CD8-positive, alpha-beta memory T cell (primary cell): ENCODE results near the gene C16orf87. TPM values are rescaled to one million over a fixed set of nuclear protein-coding genes. Genes with fewer than 3 reads are reported as not detected.
"Not testable (repeated sequence)": the region's sequence is repeated elsewhere in the genome, so short reads cannot be mapped to it uniquely, and the experiment has no call there.

Experiments used
- CTCF ChIA-PET: fragments of 350-600 bp; sonication (Branson Sonifier 250); formaldehyde crosslinking; loops from one replicate; lab custom pipeline; 2021; ENCODE audit warnings: antibody characterized with exemption; lab: Charles Lee
- POLR2A ChIA-PET: fragments of 350-600 bp; sonication (Branson Sonifier 250); formaldehyde crosslinking; loops from one replicate; lab custom pipeline; 2021; ENCODE audit warnings: antibody characterized with exemption; lab: Charles Lee
- DNase-seq, 5 donors: peaks; one replicate each; pipeline versions ENCODE4 v3.0.0 to v3.0.0-alpha.2; 2020 to 2022; ENCODE audit warnings: mixed read lengths in 1 of 5
- H3K27ac ChIP-seq: one replicate; pipeline ENCODE4 v1.7.0; 2013; ENCODE audit warnings: low read depth, mild to moderate bottlenecking, low read length, moderate library complexity
- H3K27me3 ChIP-seq: 2 replicates; pipeline ENCODE4 v1.7.0; 2013; ENCODE audit warnings: low read length, mild to moderate bottlenecking; ENCODE audit not compliant: insufficient read depth, poor library complexity, severe bottlenecking
- H3K36me3 ChIP-seq: 2 replicates; pipeline ENCODE4 v1.7.0; 2013; ENCODE audit warnings: mild to moderate bottlenecking, low read length, moderate library complexity; ENCODE audit not compliant: insufficient read depth
- H3K4me1 ChIP-seq: 2 replicates; pipeline ENCODE4 v1.7.0; 2013; ENCODE audit warnings: mild to moderate bottlenecking, low read length, moderate library complexity; ENCODE audit not compliant: insufficient read depth
- H3K4me3 ChIP-seq: 2 replicates; pipeline ENCODE4 v1.7.0; 2013; ENCODE audit warnings: mild to moderate bottlenecking, low read length
- H3K9me3 ChIP-seq: 2 replicates; pipeline ENCODE4 v1.7.0; 2013; ENCODE audit warnings: mild to moderate bottlenecking, low read length
- H3K27ac Mint-ChIP-seq, 8 donors: one replicate each; pipeline ENCODE4 v1.8.0; 2020 to 2021; ENCODE audit warnings: mixed read lengths in 8 of 8, mild to moderate bottlenecking in 6 of 8, inconsistent platforms in 3 of 8, moderate library complexity in 3 of 8
- H3K27me3 Mint-ChIP-seq, 2 donors: one replicate each; pipeline ENCODE4 v1.8.0; 2020 to 2021; ENCODE audit warnings: mixed read lengths in 2 of 2, mild to moderate bottlenecking in 1 of 2, moderate library complexity in 1 of 2
- H3K36me3 Mint-ChIP-seq, 3 donors: one replicate each; pipeline ENCODE4 v1.8.0; 2020 to 2021; ENCODE audit warnings: mixed read lengths in 3 of 3, inconsistent platforms in 1 of 3, mild to moderate bottlenecking in 1 of 3
- H3K4me1 Mint-ChIP-seq, 3 donors: one replicate each; pipeline ENCODE4 v1.8.0; 2020 to 2021; ENCODE audit warnings: mixed read lengths in 3 of 3, inconsistent platforms in 1 of 3, mild to moderate bottlenecking in 1 of 3
- H3K4me3 Mint-ChIP-seq, 7 donors: one replicate each; pipeline ENCODE4 v1.8.0; 2020 to 2021; ENCODE audit warnings: mixed read lengths in 7 of 7, mild to moderate bottlenecking in 6 of 7, moderate library complexity in 4 of 7, inconsistent platforms in 2 of 7
- H3K9me3 Mint-ChIP-seq, 5 donors: one replicate each; pipeline ENCODE4 v1.8.0; 2020 to 2022; ENCODE audit warnings: mixed read lengths in 5 of 5, mild to moderate bottlenecking in 3 of 5, moderate library complexity in 2 of 5, inconsistent platforms in 1 of 5
- polyA plus RNA-seq: library from polyadenylated mRNA; unstranded; fragments of 300-500 nt; fragmentation: Illumina TruSeq; gene quantifications from one replicate; pipeline ENCODE4 v1.2.3, GENCODE V29; 2021
- total RNA-seq, 2 experiments: library from RNA; stranded (reverse); gene quantifications; one replicate each; pipeline ENCODE4 v1.2.3, GENCODE V29; 2021

The C16orf87 gene
- total and polyA plus RNA-seq, 3 experiments from 2014 or later = 9.1 to 22.8 (median 22.6) TPM

DNA sequence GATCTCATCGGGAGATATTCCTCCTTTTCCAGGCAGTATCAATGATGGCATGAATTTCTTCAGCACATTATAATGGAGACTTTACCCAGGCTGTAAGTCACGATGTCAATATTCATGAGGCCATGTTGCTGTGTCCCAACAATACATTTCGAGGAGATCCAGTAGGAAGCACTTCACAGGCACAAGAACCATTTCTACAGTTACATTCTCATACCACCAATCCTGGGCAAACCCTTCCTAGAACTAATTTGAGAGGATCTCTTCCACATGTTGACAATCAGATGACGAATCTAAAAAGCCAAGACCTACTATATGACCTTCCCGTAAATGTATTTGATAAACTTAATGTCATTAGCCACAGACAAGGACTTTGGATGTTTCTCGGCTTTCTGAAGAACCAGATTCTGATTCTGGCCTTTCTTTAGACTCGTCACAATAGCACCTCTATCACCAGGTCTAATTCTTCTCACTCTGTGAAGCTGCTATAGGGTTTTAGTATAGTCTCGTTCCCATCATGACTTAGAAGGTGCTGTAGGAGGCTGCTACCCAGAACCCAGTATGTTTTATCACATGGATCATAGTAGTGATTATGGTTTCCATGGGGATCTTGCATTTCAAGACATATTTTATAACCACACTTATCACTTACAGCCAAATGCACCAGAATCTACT, 40.2 kb downstream of the C16orf87 start:
- ChIA-PET POLR2A (interaction anchor here (1.2 kb wide), 1 partner anchor 41 kb away, joined by 4 read pairs; the partner anchor contains the start of gene C16orf87), CTCF (interaction anchor here (1.8 kb wide), 1 partner anchor 10 kb away, joined by 8 read pairs; no protein-coding TSS in a partner anchor)
- DNase-seq = no peak
- Histone ChIP-seq H3K9me3 (no peaks in the 10 kb centered on the region), H3K4me1 (peaks cover 4% of the 10 kb centered on the region), H3K36me3 (no peaks in the 10 kb centered on the region), H3K27me3 (no peaks in the 10 kb centered on the region), H3K4me3 (peak overlapping the region; percentile 69), H3K27ac (no peak overlapping the region)
- H3K4me1 Mint-ChIP-seq = peaks cover 17 to 25% (median 19%) of the 10 kb centered on the region in 3 donors
- H3K4me3 Mint-ChIP-seq = peak overlapping the region; percentile 55 to 91 (median 83)
- H3K36me3 Mint-ChIP-seq = peaks cover 4 to 33% (median 8%) of the 10 kb centered on the region in 3 donors
- no peaks in the 10 kb centered on the region for H3K27me3 Mint-ChIP-seq
- peaks cover 17 to 23% (median 17%) of the 10 kb centered on the region in 5 donors for H3K9me3 Mint-ChIP-seq
- peak overlapping the region in 6 of 8 donors; percentile 11 to 76 (median 55) for H3K27ac Mint-ChIP-seq

GRCh38 chr16:46789499-46790414, 41.2 kb downstream of the C16orf87 start:
- peaks cover 4% of the 10 kb centered on the region for H3K4me1 ChIP-seq
- Mint-ChIP-seq H3K27me3 (peaks cover 0 to 2% of the 10 kb centered on the region in 2 donors), H3K27ac (peak overlapping the region in 7 of 8 donors; percentile 6 to 94 (median 87)), H3K36me3 (peaks cover 1 to 25% (median 7%) of the 10 kb centered on the region in 3 donors), H3K9me3 (peaks cover 10 to 18% (median 14%) of the 10 kb centered on the region in 5 donors), H3K4me1 (peaks cover 17 to 25% (median 19%) of the 10 kb centered on the region in 3 donors), H3K4me3 (peak overlapping the region; percentile 55 to 91 (median 83))
- no peaks in the 10 kb centered on the region for H3K27me3 ChIP-seq
- DNase-seq = peak; percentile 75 to 87 (median 79)
- ChIA-PET CTCF (interaction anchor here (0.9 kb wide), 1 partner anchor 11 kb away, joined by 8 read pairs; no protein-coding TSS in a partner anchor), POLR2A (interaction anchor here (1.2 kb wide), 1 partner anchor 42 kb away, joined by 4 read pairs; the partner anchor contains the start of gene C16orf87)
- peak overlapping the region; percentile 2 for H3K27ac ChIP-seq
- no peaks in the 10 kb centered on the region for H3K9me3 ChIP-seq
- H3K36me3 ChIP-seq = no peaks in the 10 kb centered on the region
- H3K4me3 ChIP-seq = peak overlapping the region; percentile 69

DNA sequence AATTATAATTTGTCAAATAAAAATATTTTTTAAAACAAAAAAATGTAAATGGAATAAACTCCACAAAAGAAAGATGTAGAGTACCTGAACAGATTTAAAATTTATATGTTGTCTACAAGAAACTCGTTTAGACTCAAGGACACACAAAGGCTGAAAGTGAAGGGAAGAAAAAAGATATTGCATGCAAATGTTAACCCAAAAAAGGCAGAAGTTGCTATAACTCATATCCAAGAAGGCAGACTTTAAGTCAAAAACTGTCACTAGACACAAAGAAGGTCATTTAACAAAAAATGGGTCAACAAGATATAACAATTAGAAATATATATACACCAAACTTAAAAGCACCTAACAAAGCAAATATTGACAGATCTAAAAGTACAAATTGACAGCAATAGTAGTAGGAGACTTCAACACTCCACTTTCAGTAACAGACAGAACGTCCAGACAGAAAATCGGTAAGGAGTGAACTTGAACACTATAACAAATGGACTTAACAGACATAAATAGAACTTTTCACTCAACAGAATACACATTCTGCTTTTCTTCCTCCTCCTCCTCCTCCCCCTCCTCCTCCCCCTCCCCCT, 42.0 kb downstream of the C16orf87 start:
- H3K36me3 ChIP-seq = no peaks in the 10 kb centered on the region
- no peak for DNase-seq
- Mint-ChIP-seq H3K27ac (peak overlapping the region in 2 of 8 donors; percentile 88 to 89), H3K4me3 (peak overlapping the region in 5 of 7 donors; percentile 29 to 91 (median 82)), H3K9me3 (peaks cover 5 to 13% (median 8%) of the 10 kb centered on the region in 5 donors), H3K4me1 (peaks cover 17 to 25% (median 19%) of the 10 kb centered on the region in 3 donors), H3K27me3 (peaks cover 0 to 3% of the 10 kb centered on the region in 2 donors), H3K36me3 (peaks cover 1 to 19% (median 3%) of the 10 kb centered on the region in 3 donors)
- H3K4me3 ChIP-seq = no peak overlapping the region
- H3K4me1 ChIP-seq = peaks cover 4% of the 10 kb centered on the region
- POLR2A ChIA-PET = no interaction called here
- no peaks in the 10 kb centered on the region for H3K27me3 ChIP-seq
- CTCF ChIA-PET = no interaction called here
- no peaks in the 10 kb centered on the region for H3K9me3 ChIP-seq
- no peak overlapping the region for H3K27ac ChIP-seq

DNA sequence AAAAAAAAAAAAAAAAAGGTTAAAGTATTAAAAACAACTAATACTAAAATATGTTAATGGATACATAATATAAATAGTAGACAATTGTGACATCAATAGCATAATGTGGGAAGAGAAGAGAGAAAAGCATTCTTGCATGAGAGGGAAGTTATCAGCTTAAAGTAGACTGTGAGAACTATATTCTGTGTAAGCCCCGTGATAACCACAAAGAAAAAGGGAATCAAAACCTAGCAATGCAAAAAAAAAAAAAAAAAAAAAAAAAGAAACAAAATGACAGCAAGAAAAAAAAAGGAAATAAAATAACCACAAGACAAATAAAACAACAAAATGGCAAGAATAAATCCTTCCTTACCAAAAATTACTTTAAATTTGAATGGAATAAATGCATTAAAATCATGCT, 43.1 kb downstream of the C16orf87 start:
- Histone ChIP-seq H3K27me3 (no peaks in the 10 kb centered on the region), H3K4me1 (peaks cover 4% of the 10 kb centered on the region), H3K27ac (no peak overlapping the region), H3K9me3 (no peaks in the 10 kb centered on the region), H3K4me3 (no peak overlapping the region), H3K36me3 (no peaks in the 10 kb centered on the region)
- no peak for DNase-seq
- H3K4me3 Mint-ChIP-seq = no peak overlapping the region
- peaks cover 2 to 9% (median 7%) of the 10 kb centered on the region in 5 donors for H3K9me3 Mint-ChIP-seq
- POLR2A ChIA-PET = no interaction called here
- peaks cover 0 to 3% of the 10 kb centered on the region in 2 donors for H3K27me3 Mint-ChIP-seq
- H3K36me3 Mint-ChIP-seq = peaks cover 0 to 14% (median 1%) of the 10 kb centered on the region in 3 donors
- H3K4me1 Mint-ChIP-seq = peaks cover 17 to 25% (median 19%) of the 10 kb centered on the region in 3 donors
- CTCF ChIA-PET = interaction anchor here (0.7 kb wide), 1 partner anchor 47 kb away, joined by 3 read pairs; no protein-coding TSS in a partner anchor
- H3K27ac Mint-ChIP-seq = no peak overlapping the region

- Histone ChIP-seq H3K27ac (no peak overlapping the region), H3K4me1 (peaks cover 1% of the 10 kb centered on the region), H3K4me3 (no peak overlapping the region), H3K36me3 (no peaks in the 10 kb centered on the region), H3K27me3 (no peaks in the 10 kb centered on the region), H3K9me3 (no peaks in the 10 kb centered on the region)
- DNase-seq = no peak
- H3K36me3 Mint-ChIP-seq = peaks cover 0 to 10% (median 1%) of the 10 kb centered on the region in 3 donors
- peaks cover 0 to 9% (median 4%) of the 10 kb centered on the region in 5 donors for H3K9me3 Mint-ChIP-seq
- POLR2A ChIA-PET = no interaction called here
- H3K4me1 Mint-ChIP-seq = peaks cover 12 to 18% (median 12%) of the 10 kb centered on the region in 3 donors
- no peak overlapping the region for H3K27ac Mint-ChIP-seq
- no peak overlapping the region for H3K4me3 Mint-ChIP-seq
- H3K27me3 Mint-ChIP-seq = peaks cover 0 to 6% of the 10 kb centered on the region in 2 donors
- CTCF ChIA-PET = interaction anchor here (1.1 to 1.3 kb wide), 2 partner anchors 9 kb away, joined by 3 to 4 read pairs; no protein-coding TSS in a partner anchor
These were observed 45.7 kb downstream of the C16orf87 start for GRCh38 chr16:46785076-46785845.

GRCh38 chr16:46784569-46784968, 46.4 kb downstream of the C16orf87 start:
- POLR2A ChIA-PET, H3K9me3 Mint-ChIP-seq: not testable (repeated sequence)
- CTCF ChIA-PET = interaction anchor here (1.1 to 1.3 kb wide), 2 partner anchors 9 to 10 kb away, joined by 3 to 4 read pairs; no protein-coding TSS in a partner anchor

GRCh38 chr16:46783800-46784199, 47.2 kb downstream of the C16orf87 start:
- H3K27me3 ChIP-seq = no peaks in the 10 kb centered on the region
- no peaks in the 10 kb centered on the region for H3K4me1 ChIP-seq
- Mint-ChIP-seq H3K27me3 (peaks cover 2 to 15% of the 10 kb centered on the region in 2 donors), H3K4me3 (no peak overlapping the region), H3K4me1 (peaks cover 1 to 5% (median 3%) of the 10 kb centered on the region in 3 donors), H3K27ac (no peak overlapping the region), H3K9me3 (peaks cover 0 to 9% (median 4%) of the 10 kb centered on the region in 5 donors), H3K36me3 (peaks cover 0 to 10% (median 0%) of the 10 kb centered on the region in 3 donors)
- POLR2A ChIA-PET = no interaction called here
- no peak for DNase-seq
- no peak overlapping the region for H3K27ac ChIP-seq
- CTCF ChIA-PET = no interaction called here
- H3K36me3 ChIP-seq = no peaks in the 10 kb centered on the region
- no peaks in the 10 kb centered on the region for H3K9me3 ChIP-seq
- H3K4me3 ChIP-seq = no peak overlapping the region

More at GRCh38 chr16:46784569-46784968, 46.4 kb downstream of the C16orf87 start:
- H3K27ac ChIP-seq, H3K9me3 ChIP-seq, H3K4me3 ChIP-seq, H3K4me3 Mint-ChIP-seq, H3K27me3 ChIP-seq, H3K36me3 ChIP-seq, DNase-seq, H3K27ac Mint-ChIP-seq, H3K36me3 Mint-ChIP-seq, H3K4me1 ChIP-seq: not testable (repeated sequence)
- H3K27me3 Mint-ChIP-seq = peaks cover 2 to 11% of the 10 kb centered on the region in 2 donors
- peaks cover 6 to 12% (median 7%) of the 10 kb centered on the region in 3 donors for H3K4me1 Mint-ChIP-seq
